GM23338 (cell line): ENCODE measurements around the gene DDAH2.

ENCODE experiments used
- CTCF ChIP-seq, 2 experiments: fragments of 200-600 bp in 1 of 2; sonication (generic) in 1 of 2; conservative IDR thresholded peaks; 2 replicates each; pipeline versions ENCODE4 v1.5.1 to v1.6.1; 2016 to 2017; ENCODE audit warnings: antibody characterized with exemption in 2 of 2, low read depth in 2 of 2, mild to moderate bottlenecking in 2 of 2, moderate library complexity in 1 of 2
- POLR2AphosphoS5 ChIP-seq: IDR thresholded peaks from 2 replicates; pipeline ENCODE4 v1.6.1; 2016; ENCODE audit warnings: antibody characterized with exemption, low read depth

DNA sequence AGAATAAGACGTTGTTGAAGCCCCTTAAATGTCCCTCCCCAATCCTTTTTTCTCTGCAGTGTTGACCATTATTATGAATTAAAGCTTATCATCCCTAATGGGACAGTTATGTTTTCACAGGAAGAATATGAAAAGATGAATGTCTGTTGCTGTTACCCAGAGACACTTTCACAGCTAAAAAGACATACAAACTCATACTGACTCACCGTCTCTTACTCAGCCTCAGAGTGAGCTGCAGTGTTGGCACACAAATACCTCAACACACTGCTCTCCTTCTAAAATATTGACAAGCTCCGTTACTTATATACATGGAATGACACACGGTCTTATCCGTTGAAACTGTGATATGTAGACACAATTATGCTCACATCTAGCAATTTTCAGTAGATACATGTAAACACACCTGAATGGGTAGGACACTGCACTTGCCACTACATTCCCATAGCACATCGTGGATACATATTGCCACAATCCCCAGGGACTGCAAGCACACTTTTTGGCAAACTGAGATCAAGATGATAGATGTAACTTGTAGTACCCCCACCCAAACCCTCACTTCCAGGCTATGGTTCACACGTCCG, 23.7 kb upstream of the DDAH2 start:
- TF ChIP-seq CTCF (conservative IDR thresholded peaks at IDR 0.05; ENCODE audit: low read depth in 2 of 2) (no peak), POLR2AphosphoS5 (no peak)
